ENCODE data around the gene KIFC1.

- TF ChIP-seq POLR2AphosphoS5 (IDR thresholded peaks at IDR 0.05; ENCODE audit: borderline replicate concordance, low read depth, low read length) (no peak), EZH2 (IDR thresholded peaks at IDR 0.05) (no peak)
These were observed 29.7 kb downstream of the KIFC1 start for GRCh38 chr6:33421344-33421643.
